HG03039 (cell line): Measurements from ENCODE around the gene HLA-DQA2.
"Not testable (repeated sequence)": the region's sequence is repeated elsewhere in the genome, so short reads cannot be mapped to it uniquely, and the experiment has no call there.

Experiments used
- ATAC-seq: cut with Tn5 transposase; IDR thresholded peaks from one replicate; pipeline ENCODE4 v1.9.1; 2021; ENCODE audit warnings: mild to moderate bottlenecking, moderate library complexity; ENCODE audit not compliant: unreplicated experiment

Gene HLA-DQA2

DNA sequence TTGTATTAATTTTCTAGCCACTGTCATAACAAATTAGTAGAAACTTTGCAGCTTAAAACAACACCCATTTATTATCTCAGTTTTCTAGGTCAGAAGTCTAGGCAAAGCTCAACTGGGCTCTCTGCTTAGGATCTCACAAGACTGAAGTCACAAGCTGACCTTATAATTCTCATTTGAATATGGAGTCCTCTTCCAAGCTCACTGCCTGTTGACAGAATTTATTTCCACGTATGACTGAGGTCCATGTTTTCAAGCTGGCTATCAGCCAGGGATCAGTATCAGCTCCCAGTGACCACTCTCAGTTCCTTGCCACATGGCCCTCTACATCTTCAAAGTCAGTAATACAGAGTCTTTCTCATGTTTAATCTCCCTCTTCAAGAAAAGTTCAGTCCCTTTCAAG is 33.9 kb downstream of the HLA-DQA2 start:
- ATAC-seq: no peak

DNA sequence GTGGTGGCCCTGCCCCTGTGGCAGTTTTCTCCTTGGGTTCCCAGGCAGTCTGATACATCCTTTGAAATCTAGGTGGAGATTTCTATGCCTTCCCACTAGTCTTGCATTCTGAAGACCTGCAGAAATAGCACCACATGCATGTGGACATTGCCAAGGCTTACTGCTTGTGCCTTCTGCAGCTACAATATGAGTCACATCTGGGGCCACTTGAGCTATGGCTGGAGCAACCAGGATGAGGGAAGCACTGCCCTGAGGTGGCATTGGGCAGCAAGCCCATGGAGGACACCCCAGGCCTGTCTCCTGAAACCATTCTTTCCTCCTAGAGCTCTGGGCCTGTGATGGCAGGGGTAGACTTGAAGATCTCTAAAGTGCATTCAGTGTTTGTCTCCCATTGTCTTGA is 37.8 kb downstream of the HLA-DQA2 start:
- ATAC-seq: no peak

DNA sequence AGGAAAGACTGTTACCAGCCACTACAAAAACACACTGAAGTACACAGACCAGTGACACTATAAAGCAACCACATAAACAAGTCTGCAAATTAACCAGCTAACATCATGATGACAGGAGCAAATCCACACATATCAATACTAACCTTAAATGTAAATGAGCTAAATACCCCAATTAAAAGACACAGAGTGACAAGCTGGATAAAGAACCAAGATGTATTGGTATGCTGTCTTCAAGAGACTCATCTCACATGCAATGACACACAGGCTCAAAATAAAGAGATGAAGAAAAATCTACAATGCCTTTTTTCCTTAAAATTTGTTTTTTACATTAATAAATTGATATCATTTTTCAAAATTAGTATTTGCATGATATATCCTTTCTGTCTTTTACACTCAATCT is 41.7 kb downstream of the HLA-DQA2 start:
- not testable (repeated sequence) for ATAC-seq

DNA sequence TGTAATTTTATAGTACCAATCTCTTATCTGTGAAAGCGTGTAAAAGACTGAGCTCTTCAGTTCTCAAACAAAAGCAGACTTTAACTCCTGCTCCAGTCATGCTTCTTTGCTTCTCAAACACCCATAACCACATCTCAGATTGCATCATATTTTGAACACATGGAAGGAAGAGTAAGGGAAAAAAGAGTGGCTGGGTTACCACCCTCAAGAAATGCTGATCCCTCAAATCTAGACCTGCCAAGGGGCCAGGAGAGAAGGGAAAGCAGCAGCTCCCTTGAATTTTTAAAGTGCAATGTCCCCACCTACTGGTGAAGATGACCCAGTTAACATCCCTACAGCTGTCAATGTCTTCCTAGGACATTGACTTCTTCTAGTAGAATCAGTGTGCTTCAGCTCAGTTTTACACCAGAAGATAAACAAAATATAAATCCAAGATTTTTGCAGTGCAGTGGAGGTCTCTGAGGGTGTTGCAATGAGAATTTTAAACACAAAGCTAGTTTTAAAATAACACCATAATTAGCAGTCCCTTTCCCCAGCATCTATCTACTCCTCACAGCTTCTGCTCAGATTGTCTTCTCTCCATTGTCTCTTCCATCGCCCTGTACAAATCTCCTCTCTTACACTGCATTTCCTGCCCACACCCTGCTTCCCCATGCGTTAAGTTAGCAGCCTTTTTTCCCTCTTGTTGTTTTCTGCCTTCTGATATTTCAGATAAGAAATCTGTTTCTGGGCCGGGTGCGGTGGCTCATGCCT is 44.8 kb downstream of the HLA-DQA2 start:
- no peak for ATAC-seq

DNA sequence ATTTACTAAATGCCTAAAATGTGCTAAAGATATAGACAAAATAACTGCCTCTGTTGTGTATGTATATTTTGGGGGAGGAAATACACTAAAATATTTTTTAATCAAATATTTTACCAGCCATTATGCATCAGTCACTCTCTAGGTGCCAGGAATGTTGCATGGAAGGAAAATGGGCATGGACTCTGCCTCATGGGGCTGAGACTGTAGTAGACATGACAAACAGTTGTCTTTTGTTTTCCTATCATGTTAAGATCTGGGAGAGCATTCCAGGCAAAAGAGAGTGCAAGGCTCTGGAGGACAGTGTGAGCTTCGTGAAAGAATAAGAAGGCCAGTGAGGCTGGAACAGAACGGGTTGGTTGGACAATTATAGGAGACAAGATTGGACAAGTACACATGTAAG is 49.1 kb downstream of the HLA-DQA2 start:
- no peak for ATAC-seq

DNA sequence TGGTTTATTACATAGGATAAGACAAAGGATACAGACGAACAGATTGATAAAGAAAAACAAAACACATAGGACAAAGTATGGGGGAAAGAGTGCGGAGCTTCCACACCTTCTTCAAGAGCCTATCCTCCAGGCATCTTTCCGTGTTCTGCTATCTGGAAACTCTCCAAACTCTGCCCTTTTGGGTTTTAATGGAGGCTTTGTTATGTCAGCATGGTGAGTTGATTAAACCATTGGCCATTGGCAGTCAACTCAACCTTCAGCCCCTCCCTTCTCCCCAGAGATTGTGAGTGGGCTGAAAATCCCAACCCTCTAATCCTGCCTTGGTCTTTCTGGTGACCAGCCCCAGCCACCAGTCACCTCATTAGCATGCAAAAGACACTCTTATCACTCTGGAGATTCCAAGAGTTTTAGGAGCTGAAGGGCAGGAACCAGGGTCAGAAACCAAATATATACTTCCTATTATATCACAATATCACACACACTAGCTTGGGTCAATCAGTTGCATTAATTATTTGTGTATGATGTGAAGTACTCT is 51.8 kb downstream of the HLA-DQA2 start:
- no peak for ATAC-seq

DNA sequence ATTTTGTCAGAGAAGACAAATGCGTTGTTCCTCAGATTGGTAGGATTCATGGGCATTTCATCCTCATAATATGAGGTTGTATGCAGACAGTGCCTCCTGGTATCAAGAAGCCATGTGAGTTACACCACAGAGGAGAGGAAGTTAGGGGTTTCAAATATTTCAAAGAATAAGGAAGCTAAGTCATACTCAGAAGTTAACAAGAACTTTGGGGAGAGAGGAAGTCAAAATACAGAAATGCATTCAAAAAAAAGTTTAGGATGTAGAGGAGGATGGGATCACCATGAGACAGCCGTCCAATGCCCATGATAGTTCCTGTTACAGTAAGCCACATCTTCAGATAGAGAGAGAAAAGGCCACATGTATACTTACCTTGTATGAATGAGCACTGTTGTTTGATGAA is 53.3 kb downstream of the HLA-DQA2 start:
- no peak for ATAC-seq
